ENCODE measurements around the gene TUBGCP3.

- TF ChIP-seq CTCF (IDR thresholded peaks at IDR 0.05; ENCODE audit: poor library complexity, severe bottlenecking) (no peak), SMC3 (conservative IDR thresholded peaks at IDR 0.05; ENCODE audit: poor library complexity) (no peak), POLR2AphosphoS5 (IDR thresholded peaks at IDR 0.05) (peak; percentile 61)
These were observed 35.2 kb upstream of the TUBGCP3 start for GRCh38 chr13:112623051-112623711.
